Breast epithelium (tissue), 4 donors: ENCODE data around the gene ECE1. TPM values are rescaled to one million over a fixed set of nuclear protein-coding genes. Genes with fewer than 3 reads are reported as not detected.
A peak's percentile ranks its signal among the peaks of the same experiment; 100 is the strongest.

ENCODE experiments used
- DNase-seq, 2 donors: peaks; one replicate each; pipeline ENCODE4 v3.0.0-alpha.2; 2019; ENCODE audit warnings: low spot score in 2 of 2
- H3K27ac ChIP-seq, 2 donors: fragments of 200-600 bp; sonication (generic) in 1 of 2; one replicate each; pipeline ENCODE4 v1.5.1; 2016 to 2019; ENCODE audit warnings: mild to moderate bottlenecking in 1 of 2
- H3K27me3 ChIP-seq, 2 donors: fragments of 200-600 bp; sonication (generic) in 1 of 2; one replicate each; pipeline versions ENCODE4 v1.5.1 to v1.6.0; 2017 to 2019; ENCODE audit warnings: control low read depth in 1 of 2, mild to moderate bottlenecking in 1 of 2
- H3K36me3 ChIP-seq: fragments of 200-600 bp; one replicate; pipeline ENCODE4 v1.5.1; 2019
- H3K4me1 ChIP-seq, 2 donors: fragments of 200-600 bp; sonication (generic); one replicate each; pipeline ENCODE4 v1.5.1; 2016 to 2019; ENCODE audit warnings: control low read depth in 1 of 2
- H3K4me3 ChIP-seq, 3 donors: fragments of 200-600 bp; sonication (generic); 1 replicate in 2 of 3; 2 replicates in 1 of 3; pipeline ENCODE4 v1.5.1; 2016 to 2019; ENCODE audit warnings: mild to moderate bottlenecking in 3 of 3, moderate library complexity in 2 of 3
- H3K9me3 ChIP-seq, 2 donors: fragments of 200-600 bp; sonication (generic) in 1 of 2; one replicate each; pipeline ENCODE4 v1.5.1; 2016 to 2019; ENCODE audit warnings: control low read depth in 1 of 2
- POLR2A ChIP-seq: fragments of 450-650 bp; IDR thresholded peaks from one replicate; pipeline ENCODE4 v1.6.1; 2016; ENCODE audit warnings: antibody characterized with exemption, mild to moderate bottlenecking, moderate library complexity
- POLR2AphosphoS5 ChIP-seq, 3 donors: sonication (generic); formaldehyde crosslinking; IDR thresholded peaks; one replicate each; pipeline ENCODE4 v1.6.1; 2017; ENCODE audit warnings: antibody characterized with exemption in 3 of 3
- intact Hi-C: fragments of 100-400 bp; cut with DNase I; formaldehyde crosslinking; loops from one replicate; pipeline ENCODE4 v1.15.1; 2023; ENCODE audit warnings: low total_unique reads
- total RNA-seq, 3 donors: library from RNA; depleted of rRNA; stranded (reverse); fragments of >200 nt; gene quantifications; one replicate each; pipeline ENCODE4 v1.1.0, GENCODE V29; 2016
- TF ChIP-seq, protein P1 (sequence below), 3 donors: fragments of 450-650 bp; IDR thresholded peaks; one replicate each; pipeline ENCODE4 v1.5.1; 2016 to 2017; ENCODE audit warnings: antibody characterized with exemption in 3 of 3, mild to moderate bottlenecking in 3 of 3, moderate library complexity in 3 of 3

Gene ECE1
- total RNA-seq, 3 donors from 2014 or later = 62.6 to 121 (median 112) TPM

DNA sequence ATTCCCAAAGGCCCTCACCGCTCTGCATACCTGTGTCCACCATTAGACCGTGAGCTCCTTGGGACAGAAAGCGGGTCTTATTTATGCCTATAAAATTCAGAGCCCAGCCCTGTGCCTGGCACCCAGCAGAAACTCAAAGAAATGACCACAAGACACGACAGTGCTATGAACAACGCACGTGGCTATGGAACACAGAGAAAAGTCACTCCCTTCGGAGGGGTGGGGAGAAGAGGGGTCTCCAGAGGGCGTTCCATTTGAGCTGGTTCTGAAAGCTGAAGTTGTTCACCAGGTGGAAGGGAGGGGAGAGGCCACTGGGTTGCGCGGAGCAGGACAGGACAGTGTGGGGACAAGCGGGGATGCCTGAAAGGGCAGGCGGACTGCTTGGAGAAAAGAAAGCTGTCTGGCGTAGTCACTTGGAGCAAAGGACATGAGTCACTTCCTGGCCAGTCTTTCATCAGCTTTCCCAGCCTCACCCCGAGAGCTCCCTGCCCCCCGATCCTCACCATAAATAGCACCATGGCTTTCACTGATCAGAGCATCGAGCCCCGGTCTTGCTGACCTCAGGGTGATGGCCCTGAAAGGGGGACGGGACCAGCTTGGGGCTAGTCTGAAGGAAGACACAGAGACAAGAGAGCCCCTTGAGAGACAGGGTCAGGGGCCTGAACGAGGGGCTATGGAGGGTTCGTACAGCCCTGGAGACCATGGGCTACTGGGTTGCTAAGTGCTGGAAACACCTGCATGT lies 28.5 kb downstream of the ECE1 start:
- TF ChIP-seq POLR2A (no peak), POLR2AphosphoS5 (IDR thresholded peaks at IDR 0.05) (peak in 1 of 3 donors; percentile 69)
- H3K9me3 ChIP-seq = no peaks in the 10 kb centered on the region
- H3K27me3 ChIP-seq = no peaks in the 10 kb centered on the region
- peak overlapping the region; percentile 86 to 87 for H3K27ac ChIP-seq
- intact Hi-C loops = no loop called here
- H3K4me3 ChIP-seq = peak overlapping the region in 1 of 3 donors; percentile 24
- H3K4me1 ChIP-seq = peaks cover 15 to 16% of the 10 kb centered on the region in 2 donors
- no peaks in the 10 kb centered on the region for H3K36me3 ChIP-seq
- DNase-seq = peak in 1 of 2 donors; percentile 59

DNA sequence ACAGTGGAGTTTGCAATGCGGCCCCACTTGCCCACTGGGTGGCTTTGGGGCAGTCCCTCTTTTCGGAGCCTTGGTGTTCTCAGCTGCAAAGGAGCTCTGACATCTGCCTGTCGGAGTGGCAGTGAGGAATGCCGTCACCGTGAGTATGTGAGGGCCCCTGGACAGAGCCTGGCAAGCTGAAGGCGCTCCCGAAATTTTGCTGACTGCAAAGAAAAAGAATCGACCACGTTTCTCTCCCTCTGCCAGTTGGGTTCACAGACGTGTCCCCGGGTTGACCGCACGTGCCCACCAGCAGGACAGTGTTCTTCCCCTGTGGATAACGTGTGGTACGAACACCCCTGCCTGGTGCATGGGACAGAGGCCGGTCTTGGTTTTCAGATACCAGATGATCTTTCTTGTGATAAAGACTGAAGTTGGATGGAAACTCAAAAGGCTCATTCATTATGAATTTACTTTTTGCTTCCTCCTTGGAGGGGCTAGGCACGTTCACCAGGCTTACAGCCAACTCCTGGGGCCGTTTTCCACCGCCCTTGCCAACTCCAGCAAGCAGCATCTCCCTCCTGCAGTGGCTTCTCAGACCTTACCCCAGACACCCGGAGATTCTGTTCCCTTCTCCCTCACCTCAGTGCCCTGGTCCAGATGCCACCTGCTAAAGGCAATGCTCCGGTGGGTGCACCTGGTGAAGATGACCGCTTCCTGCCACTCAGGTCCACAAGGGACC lies 29.7 kb downstream of the ECE1 start:
- Histone ChIP-seq H3K27ac (peak overlapping the region; percentile 86 to 87), H3K4me3 (no peak overlapping the region), H3K27me3 (no peaks in the 10 kb centered on the region), H3K9me3 (no peaks in the 10 kb centered on the region), H3K4me1 (peaks cover 12 to 16% of the 10 kb centered on the region in 2 donors), H3K36me3 (no peaks in the 10 kb centered on the region)
- no peak for TF ChIP-seq POLR2A
- TF ChIP-seq, protein P1, sequence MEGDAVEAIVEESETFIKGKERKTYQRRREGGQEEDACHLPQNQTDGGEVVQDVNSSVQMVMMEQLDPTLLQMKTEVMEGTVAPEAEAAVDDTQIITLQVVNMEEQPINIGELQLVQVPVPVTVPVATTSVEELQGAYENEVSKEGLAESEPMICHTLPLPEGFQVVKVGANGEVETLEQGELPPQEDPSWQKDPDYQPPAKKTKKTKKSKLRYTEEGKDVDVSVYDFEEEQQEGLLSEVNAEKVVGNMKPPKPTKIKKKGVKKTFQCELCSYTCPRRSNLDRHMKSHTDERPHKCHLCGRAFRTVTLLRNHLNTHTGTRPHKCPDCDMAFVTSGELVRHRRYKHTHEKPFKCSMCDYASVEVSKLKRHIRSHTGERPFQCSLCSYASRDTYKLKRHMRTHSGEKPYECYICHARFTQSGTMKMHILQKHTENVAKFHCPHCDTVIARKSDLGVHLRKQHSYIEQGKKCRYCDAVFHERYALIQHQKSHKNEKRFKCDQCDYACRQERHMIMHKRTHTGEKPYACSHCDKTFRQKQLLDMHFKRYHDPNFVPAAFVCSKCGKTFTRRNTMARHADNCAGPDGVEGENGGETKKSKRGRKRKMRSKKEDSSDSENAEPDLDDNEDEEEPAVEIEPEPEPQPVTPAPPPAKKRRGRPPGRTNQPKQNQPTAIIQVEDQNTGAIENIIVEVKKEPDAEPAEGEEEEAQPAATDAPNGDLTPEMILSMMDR (IDR thresholded peaks at IDR 0.05) = no peak
- no peak for TF ChIP-seq POLR2AphosphoS5 (IDR thresholded peaks at IDR 0.05)
- no peak for DNase-seq
- intact Hi-C loops = no loop called here

DNA sequence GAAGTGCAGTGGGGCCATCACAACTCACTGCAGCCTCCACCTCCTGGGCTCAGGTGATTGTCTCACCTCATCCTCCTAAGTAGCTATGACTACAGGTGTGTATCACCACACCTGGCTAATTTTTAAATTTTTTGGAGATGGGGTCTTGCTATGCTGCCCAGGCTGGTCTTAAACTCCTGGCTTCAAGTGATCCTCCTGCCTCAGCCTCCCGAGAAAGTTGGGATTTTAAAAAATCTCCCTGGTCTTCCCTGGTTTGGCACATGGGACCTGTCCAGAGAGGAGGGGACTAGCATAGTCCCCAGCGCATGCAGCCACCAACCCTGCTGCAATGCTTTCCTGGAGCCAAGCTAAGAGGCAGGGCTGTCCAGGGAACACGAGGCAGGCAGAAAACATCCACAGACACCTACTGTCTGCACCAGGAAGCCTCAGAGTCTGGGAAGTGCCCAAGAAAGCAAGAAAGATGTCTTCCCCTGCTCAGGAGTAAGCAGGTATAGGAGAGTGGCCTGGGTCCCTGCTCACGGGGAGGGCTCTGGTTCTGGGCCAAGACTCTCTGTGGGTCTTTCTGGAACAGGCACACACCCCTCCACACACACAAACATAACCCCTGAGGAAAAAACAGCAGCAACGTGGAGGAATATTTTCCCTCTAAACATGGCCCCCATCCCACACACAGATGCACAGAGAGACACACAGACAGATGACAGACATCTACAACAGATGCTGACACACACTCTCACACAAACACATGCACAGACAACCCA lies 30.8 kb downstream of the ECE1 start:
- DNase-seq = no peak
- no peak overlapping the region for H3K4me3 ChIP-seq
- H3K4me1 ChIP-seq = peaks cover 12 to 16% of the 10 kb centered on the region in 2 donors
- no peaks in the 10 kb centered on the region for H3K9me3 ChIP-seq
- intact Hi-C loops = no loop called here
- TF ChIP-seq POLR2A = no peak
- TF ChIP-seq, protein P1 (IDR thresholded peaks at IDR 0.05) = no peak
- H3K36me3 ChIP-seq = no peaks in the 10 kb centered on the region
- H3K27ac ChIP-seq = peak overlapping the region in 1 of 2 donors; percentile 87
- no peaks in the 10 kb centered on the region for H3K27me3 ChIP-seq

DNA sequence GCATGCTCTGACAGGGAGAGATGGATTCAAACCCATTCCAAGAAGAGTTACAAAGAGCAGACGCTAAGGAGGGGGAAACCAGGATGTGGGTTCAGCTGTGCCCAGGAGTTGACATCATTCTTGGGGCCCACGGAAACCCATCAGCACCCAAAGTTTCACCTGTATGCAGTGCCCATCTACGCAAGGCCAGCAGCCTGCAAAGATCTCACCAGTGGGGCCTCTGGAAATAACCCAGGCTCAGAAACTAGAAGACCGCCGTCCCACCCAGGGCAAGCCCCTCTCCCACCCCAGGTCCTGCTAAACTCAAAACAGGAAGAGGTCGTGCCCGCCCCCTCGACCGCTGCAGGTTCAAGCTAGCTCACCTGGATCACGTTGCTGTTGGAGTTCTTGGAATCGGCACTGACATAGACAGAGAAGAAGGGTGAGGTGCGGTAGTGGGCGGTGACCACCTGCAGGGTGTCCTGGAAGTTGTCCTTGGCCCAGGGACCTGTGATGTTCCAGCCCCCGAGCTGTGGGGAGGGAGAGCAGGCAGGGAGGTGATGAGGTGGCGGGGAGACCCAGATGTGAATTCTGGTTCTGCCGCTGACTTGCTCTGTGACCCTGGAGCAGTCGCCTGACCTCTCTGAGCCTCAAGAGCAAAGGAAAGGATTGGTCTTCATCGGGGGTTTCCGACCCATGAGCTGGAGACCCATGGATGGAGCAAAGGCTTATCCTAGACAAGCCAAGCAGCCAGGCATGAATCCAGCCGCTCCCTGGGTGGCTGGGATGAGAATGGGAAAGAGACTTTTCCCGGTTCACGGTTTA lies 31.7 kb downstream of the ECE1 start:
- DNase-seq = no peak
- peaks cover 12 to 16% of the 10 kb centered on the region in 2 donors for H3K4me1 ChIP-seq
- no peaks in the 10 kb centered on the region for H3K9me3 ChIP-seq
- peak overlapping the region; percentile 64 to 74 for H3K27ac ChIP-seq
- no peaks in the 10 kb centered on the region for H3K27me3 ChIP-seq
- H3K36me3 ChIP-seq = no peaks in the 10 kb centered on the region
- intact Hi-C loops = no loop called here
- no peak overlapping the region for H3K4me3 ChIP-seq
- TF ChIP-seq, protein P1 (IDR thresholded peaks at IDR 0.05) = no peak
- no peak for TF ChIP-seq POLR2AphosphoS5 (IDR thresholded peaks at IDR 0.05)
- TF ChIP-seq POLR2A = no peak
